Vagina (tissue), 2 donors: ENCODE results near the gene DNAJA3.

ENCODE experiments used
- CTCF ChIP-seq, 3 experiments: fragments of 450-650 bp in 2 of 3; fragments of 200-600 bp in 1 of 3; sonication (generic) in 1 of 3; IDR thresholded peaks; one replicate each; pipeline ENCODE4 v1.5.1; 2017 to 2019; ENCODE audit warnings: antibody characterized with exemption in 3 of 3, mild to moderate bottlenecking in 2 of 3, moderate library complexity in 2 of 3
- POLR2A ChIP-seq, 2 donors: fragments of 450-650 bp; IDR thresholded peaks; one replicate each; pipeline ENCODE4 v1.6.1; 2017; ENCODE audit warnings: antibody characterized with exemption in 2 of 2, mild to moderate bottlenecking in 2 of 2, moderate library complexity in 2 of 2

GRCh38 chr16:4443271-4443670 lies 17.6 kb downstream of the DNAJA3 start:
- TF ChIP-seq CTCF (IDR thresholded peaks at IDR 0.05) (no peak), POLR2A (IDR thresholded peaks at IDR 0.05) (no peak)
